ENCODE measurements around the gene TLK2.
"Not testable (repeated sequence)": the region's sequence is repeated elsewhere in the genome, so short reads cannot be mapped to it uniquely, and the experiment has no call there.

Gene TLK2

DNA sequence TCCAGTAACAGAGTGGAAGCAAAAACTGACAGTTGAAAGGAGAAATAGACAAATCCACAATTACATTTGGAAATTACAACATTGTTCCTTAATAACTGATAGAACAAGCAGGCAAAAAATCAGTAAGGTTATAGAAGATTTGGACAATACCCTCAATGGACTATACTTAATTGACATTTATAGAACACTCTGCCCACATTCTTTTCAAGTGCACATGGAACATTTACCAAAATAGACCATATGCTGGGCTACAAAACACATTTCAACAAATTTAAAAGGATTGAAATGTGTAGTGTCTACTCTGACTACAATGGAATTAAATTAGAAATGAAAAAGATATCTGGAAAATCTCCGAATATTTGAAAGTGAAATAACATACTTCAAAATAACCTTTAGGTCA lies 21.8 kb downstream of the TLK2 start:
- H3K4me1 ChIP-seq (ENCODE audit: insufficient read depth, low read length); H3K36me3 ChIP-seq (ENCODE audit: insufficient read depth, low read length); H3K4me3 ChIP-seq (ENCODE audit: low read length); H3K9me3 ChIP-seq (ENCODE audit: low read length); H2AFZ ChIP-seq (ENCODE audit: low read depth, low read length); H3K27me3 ChIP-seq (ENCODE audit: insufficient read depth, low read length): not testable (repeated sequence)

DNA sequence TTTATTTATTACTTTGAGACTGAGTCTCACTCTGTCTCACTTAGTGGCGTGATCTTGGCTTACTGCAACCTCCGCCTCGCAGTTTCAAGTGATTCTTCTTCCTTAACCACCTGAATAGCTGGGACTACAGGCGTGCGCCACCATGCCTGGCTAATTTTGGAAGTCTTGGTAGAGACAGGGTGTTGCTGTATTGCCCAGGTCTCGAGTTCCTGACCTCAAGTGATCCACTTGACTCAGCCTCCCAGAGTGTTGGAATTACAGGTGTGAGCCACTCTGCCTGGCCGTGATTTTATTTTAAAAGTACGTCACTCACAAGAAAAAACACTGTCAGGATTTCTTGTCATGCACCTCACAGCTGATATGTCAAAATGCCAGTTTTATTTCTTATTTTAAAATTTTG lies 26.2 kb downstream of the TLK2 start:
- not testable (repeated sequence) for H3K9me3 ChIP-seq (ENCODE audit: low read length); H2AFZ ChIP-seq (ENCODE audit: low read depth, low read length); H3K4me3 ChIP-seq (ENCODE audit: low read length); H3K27me3 ChIP-seq (ENCODE audit: insufficient read depth, low read length); H3K4me1 ChIP-seq (ENCODE audit: insufficient read depth, low read length); H3K36me3 ChIP-seq (ENCODE audit: insufficient read depth, low read length)

DNA sequence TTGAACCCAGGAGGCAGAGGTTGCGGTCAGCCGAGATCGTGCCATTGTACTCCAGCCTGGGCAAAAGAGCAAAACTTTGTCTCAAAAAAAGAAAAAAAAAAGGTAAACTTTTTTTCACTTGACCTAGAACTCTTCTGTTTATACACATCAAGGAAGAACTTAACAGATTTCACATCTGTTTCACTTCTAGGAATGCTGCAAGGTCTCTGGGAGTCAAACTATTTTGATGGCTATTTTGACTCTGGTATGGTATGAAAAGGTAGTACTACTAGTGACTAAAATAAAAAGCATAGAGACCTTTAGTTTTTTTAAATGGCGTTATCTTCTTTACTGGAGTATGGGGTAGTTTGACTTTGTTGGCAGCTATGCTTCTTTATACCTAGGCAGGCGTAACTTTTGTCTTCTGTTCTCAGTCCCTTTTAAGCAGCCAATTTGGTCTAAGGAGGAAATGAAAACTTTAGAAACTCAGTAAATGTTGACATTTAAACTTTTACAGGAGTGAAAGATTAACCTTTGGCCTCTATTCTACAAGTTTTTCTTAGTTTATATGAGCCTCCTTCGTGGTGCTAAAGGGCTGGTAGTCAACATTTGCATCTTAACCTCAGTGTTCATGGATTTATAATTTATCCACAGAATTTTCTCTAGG lies 28.7 kb downstream of the TLK2 start:
- not testable (repeated sequence) for H3K36me3 ChIP-seq (ENCODE audit: insufficient read depth, low read length); H3K4me1 ChIP-seq (ENCODE audit: insufficient read depth, low read length); H3K9me3 ChIP-seq (ENCODE audit: low read length); H2AFZ ChIP-seq (ENCODE audit: low read depth, low read length); H3K4me3 ChIP-seq (ENCODE audit: low read length); H3K27me3 ChIP-seq (ENCODE audit: insufficient read depth, low read length)

DNA sequence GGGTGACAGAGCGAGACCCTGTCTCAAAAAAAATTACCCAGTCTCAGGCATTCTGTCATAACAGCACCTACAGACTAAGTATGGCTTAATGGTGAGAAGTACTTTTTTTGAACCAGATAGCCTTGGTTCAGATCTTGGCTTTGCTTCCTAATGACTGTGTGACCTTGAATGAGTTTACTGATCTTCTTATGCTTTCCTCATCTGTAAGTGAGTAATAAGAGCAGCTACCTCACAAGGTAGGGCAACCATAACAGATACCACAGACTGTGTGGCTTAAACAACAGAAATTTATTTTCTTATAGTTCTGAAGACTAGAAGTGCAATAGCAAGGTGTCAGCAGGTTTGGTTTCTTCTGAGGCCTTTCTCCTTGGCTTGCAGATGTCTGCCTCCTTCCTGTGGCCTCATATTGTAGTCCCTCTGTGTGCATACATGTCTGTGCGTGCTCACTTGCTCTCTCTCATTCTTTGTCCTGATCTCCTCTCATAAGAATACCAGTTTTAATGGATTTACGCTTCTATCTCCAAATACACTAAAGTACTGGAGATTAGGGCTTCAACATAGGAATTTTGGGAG lies 31.7 kb downstream of the TLK2 start:
- not testable (repeated sequence) for H2AFZ ChIP-seq (ENCODE audit: low read depth, low read length); H3K4me3 ChIP-seq (ENCODE audit: low read length); H3K9me3 ChIP-seq (ENCODE audit: low read length); H3K27me3 ChIP-seq (ENCODE audit: insufficient read depth, low read length); H3K4me1 ChIP-seq (ENCODE audit: insufficient read depth, low read length); H3K36me3 ChIP-seq (ENCODE audit: insufficient read depth, low read length)

DNA sequence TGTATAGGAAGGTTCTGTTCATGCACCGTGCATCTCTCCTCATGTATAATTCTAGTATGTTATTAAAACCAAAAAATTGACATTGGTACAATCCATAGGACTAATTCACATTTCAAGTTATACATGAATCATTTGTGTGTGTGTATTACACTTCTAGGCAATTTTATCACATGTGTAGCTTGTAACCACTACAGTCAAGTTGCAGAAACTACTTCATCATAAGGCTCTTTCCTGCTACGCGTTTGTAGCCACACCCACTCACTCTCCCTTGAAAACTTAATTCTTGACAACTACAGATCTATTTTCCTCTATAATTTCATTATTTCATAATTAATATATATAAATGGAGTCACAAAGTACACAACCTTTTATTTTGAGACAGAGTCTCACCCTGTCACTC lies 32.4 kb downstream of the TLK2 start:
- not testable (repeated sequence) for H2AFZ ChIP-seq (ENCODE audit: low read depth, low read length); H3K9me3 ChIP-seq (ENCODE audit: low read length); H3K4me1 ChIP-seq (ENCODE audit: insufficient read depth, low read length); H3K27me3 ChIP-seq (ENCODE audit: insufficient read depth, low read length); H3K4me3 ChIP-seq (ENCODE audit: low read length); H3K36me3 ChIP-seq (ENCODE audit: insufficient read depth, low read length)

DNA sequence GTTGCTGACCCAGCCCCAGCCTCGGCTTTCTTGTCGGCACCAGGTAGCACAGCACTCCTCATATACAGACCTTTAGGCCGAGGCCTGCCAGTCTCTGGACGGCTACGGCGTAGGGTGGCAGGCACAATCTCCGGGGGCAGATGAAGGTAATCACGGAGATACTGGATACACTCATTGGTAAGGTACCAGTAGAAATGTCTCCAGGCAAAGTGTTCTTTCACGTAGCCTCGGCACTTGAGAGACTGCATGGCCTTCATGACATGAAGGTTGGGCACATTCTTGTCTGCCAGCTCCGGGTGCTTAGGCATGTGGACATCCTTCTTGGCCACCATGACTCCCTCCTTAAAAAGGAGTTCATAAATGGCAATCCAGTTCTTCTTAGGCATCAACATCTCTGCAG lies 37.8 kb downstream of the TLK2 start:
- H2AFZ ChIP-seq (ENCODE audit: low read depth, low read length); H3K9me3 ChIP-seq (ENCODE audit: low read length); H3K4me3 ChIP-seq (ENCODE audit: low read length); H3K27me3 ChIP-seq (ENCODE audit: insufficient read depth, low read length); H3K36me3 ChIP-seq (ENCODE audit: insufficient read depth, low read length); H3K4me1 ChIP-seq (ENCODE audit: insufficient read depth, low read length): not testable (repeated sequence)

DNA sequence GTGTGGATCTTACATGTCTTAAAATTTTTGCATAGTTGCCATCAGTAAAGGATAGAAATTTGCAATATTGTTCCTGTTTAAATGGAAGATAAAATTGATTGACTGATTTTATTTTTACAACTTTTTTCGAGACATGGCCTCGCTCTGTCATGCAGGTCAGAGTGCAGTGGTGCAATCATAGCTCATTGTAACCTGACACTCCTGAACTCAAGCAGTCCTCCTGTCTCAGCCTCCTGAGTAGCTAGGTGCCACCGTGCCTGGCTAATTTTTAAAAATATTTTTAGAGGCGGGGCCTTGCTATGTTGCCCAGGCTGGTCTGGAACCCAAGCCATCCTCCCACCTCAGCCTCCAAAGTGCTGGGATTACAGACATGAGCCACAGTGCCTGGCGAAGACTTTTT lies 42.7 kb downstream of the TLK2 start:
- H3K9me3 ChIP-seq (ENCODE audit: low read length); H3K4me3 ChIP-seq (ENCODE audit: low read length); H2AFZ ChIP-seq (ENCODE audit: low read depth, low read length); H3K4me1 ChIP-seq (ENCODE audit: insufficient read depth, low read length); H3K36me3 ChIP-seq (ENCODE audit: insufficient read depth, low read length); H3K27me3 ChIP-seq (ENCODE audit: insufficient read depth, low read length): not testable (repeated sequence)

DNA sequence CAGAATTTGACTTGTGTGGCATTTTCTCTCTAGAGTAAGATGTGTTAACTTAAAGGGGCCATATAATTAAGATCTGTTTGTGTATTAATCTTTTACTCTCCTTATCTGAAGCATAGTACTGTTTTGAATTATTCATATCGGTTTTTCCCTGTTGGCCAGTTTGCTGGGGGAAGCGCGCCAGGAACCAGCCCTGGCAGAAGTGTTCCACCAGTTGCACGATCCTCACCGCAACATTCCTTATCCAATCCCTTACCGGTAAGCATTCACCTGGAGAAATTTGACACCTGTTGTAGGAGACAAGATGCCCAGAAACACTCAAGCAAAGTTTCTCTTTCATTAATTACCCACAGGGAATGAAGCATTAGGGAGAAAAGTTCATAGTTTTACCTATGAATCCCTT lies 45.5 kb downstream of the TLK2 start:
- not testable (repeated sequence) for H3K9me3 ChIP-seq (ENCODE audit: low read length); H3K4me1 ChIP-seq (ENCODE audit: insufficient read depth, low read length); H3K27me3 ChIP-seq (ENCODE audit: insufficient read depth, low read length); H2AFZ ChIP-seq (ENCODE audit: low read depth, low read length); H3K4me3 ChIP-seq (ENCODE audit: low read length)
- H3K36me3 ChIP-seq (ENCODE audit: insufficient read depth, low read length) = peaks cover 14% of the 10 kb centered on the region

DNA sequence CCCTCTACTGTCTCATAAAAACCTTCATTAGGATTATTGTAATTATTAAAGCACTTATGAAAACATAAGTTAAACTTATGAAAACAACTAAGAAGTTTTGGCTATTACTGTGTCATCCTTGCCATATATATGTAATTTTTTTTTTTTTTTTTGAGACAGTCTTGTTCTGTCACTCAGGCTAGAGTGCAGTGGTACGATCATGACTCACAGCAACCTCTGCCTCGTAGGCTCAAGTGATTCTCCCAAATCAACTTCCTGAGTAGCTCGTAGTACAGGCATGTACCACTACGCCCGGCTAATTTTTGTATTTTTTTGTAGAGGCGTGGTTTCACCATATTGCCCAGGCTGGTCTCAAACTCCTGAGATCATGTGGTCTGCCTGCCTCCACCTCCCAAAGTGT lies 46.7 kb downstream of the TLK2 start:
- not testable (repeated sequence) for H2AFZ ChIP-seq (ENCODE audit: low read depth, low read length); H3K9me3 ChIP-seq (ENCODE audit: low read length); H3K4me1 ChIP-seq (ENCODE audit: insufficient read depth, low read length); H3K4me3 ChIP-seq (ENCODE audit: low read length); H3K27me3 ChIP-seq (ENCODE audit: insufficient read depth, low read length)
- H3K36me3 ChIP-seq (ENCODE audit: insufficient read depth, low read length) = peaks cover 20% of the 10 kb centered on the region

DNA sequence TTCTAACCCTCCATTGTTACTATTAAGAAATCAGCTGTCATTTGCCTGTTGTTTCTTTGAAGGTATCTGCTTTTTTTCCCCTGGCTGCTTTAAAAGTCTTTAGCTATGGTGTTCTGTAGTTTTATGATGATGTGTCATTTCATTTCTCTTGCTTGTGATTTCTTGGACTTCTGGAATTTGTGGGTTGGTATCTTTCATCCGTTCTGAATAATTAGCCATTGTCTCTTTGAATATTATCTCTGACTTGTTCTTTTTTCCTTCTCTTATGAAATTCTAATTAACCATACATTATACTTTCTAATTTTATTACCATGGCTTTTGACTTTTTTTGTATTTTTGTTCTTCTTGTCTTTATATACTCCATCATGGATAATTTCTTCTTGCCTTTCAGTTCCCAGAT lies 52.3 kb downstream of the TLK2 start:
- H3K9me3 ChIP-seq (ENCODE audit: low read length); H3K4me1 ChIP-seq (ENCODE audit: insufficient read depth, low read length); H3K27me3 ChIP-seq (ENCODE audit: insufficient read depth, low read length); H2AFZ ChIP-seq (ENCODE audit: low read depth, low read length); H3K4me3 ChIP-seq (ENCODE audit: low read length): not testable (repeated sequence)
- H3K36me3 ChIP-seq (ENCODE audit: insufficient read depth, low read length) = peaks cover 16% of the 10 kb centered on the region

DNA sequence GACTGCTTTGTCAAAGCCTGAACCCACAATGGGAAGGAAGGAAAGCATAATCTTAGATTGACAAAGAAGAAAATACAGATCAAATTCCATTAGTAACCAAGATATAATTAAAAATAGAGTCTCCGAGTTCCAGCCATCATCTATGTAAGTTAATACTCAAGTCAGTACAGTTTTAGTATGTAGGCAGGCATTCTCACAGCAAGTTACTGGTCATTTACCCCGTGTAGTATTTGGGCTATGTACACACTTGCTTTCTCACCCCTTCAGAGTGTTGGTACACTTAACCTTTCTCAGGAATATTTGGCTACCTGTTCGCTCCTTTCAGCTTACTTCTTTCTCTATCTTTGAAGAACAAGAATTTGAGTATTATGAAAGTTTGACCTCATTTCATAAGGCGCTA lies 57.9 kb downstream of the TLK2 start:
- H3K9me3 ChIP-seq (ENCODE audit: low read length); H2AFZ ChIP-seq (ENCODE audit: low read depth, low read length); H3K4me3 ChIP-seq (ENCODE audit: low read length); H3K27me3 ChIP-seq (ENCODE audit: insufficient read depth, low read length); H3K4me1 ChIP-seq (ENCODE audit: insufficient read depth, low read length): not testable (repeated sequence)
- peaks cover 21% of the 10 kb centered on the region for H3K36me3 ChIP-seq (ENCODE audit: insufficient read depth, low read length)

DNA sequence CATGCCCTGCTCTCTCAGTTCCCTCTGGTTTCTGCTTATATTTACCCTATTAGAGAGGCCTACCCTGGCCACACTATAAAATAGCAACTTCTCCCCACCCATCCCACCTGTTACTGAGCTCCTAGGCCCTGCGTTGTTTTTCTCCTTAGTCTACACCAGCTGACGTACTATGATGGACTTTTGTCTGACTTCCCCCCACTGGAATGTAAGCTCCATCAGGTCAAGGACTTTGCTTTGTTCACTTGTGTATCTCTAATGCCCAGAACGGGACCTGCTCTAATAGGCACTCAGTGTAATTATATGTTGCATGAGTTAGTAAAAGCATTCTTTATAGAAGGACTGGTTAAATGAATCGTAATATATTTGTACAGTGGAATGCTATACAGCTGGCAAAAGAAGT lies 62.4 kb downstream of the TLK2 start:
- not testable (repeated sequence) for H3K4me1 ChIP-seq (ENCODE audit: insufficient read depth, low read length); H3K9me3 ChIP-seq (ENCODE audit: low read length); H3K4me3 ChIP-seq (ENCODE audit: low read length); H2AFZ ChIP-seq (ENCODE audit: low read depth, low read length); H3K27me3 ChIP-seq (ENCODE audit: insufficient read depth, low read length)
- peaks cover 21% of the 10 kb centered on the region for H3K36me3 ChIP-seq (ENCODE audit: insufficient read depth, low read length)

DNA sequence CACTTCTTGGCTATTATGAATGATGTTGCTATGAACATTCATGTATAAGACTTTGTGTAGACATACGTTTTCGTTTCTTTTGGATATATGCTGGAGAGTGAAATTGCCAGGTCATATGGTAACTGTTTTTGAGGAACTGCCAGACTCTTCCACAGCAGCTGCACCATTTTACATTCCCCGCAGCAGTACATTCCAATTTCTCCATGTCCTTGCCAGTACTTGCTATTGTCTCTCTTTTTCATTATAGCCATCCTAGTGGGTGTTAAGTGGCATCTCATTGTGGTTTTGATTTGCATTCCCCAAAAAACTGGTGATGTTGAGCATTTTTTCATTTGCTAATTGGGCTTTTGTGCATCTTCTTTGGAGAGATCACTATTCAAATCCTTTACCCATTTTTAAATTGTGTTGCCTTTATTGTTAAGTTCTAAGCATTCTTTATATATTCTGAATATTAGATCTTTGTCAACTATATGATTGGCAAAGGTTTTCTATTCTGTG lies 64.7 kb downstream of the TLK2 start:
- not testable (repeated sequence) for H3K27me3 ChIP-seq (ENCODE audit: insufficient read depth, low read length); H2AFZ ChIP-seq (ENCODE audit: low read depth, low read length); H3K9me3 ChIP-seq (ENCODE audit: low read length); H3K4me1 ChIP-seq (ENCODE audit: insufficient read depth, low read length); H3K36me3 ChIP-seq (ENCODE audit: insufficient read depth, low read length); H3K4me3 ChIP-seq (ENCODE audit: low read length)

DNA sequence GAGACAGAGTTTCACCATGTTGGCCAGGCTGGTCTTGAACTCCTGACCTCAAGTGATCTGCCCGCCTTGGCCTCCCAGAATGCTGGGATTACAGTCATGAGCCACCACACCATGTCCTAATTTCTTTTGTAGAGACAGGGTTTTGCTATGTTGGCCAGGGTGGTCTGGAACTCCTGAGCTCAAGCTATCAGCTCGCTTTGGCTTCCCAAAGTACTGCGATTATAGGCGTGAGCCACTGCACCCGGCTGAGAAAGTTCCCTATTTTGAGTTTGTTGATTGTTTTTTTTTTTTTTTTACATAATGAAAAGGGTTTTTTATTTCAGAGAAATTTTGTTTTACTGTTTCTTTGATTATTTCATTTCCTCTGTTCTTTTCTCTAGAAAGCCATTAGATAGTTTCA lies 67.4 kb downstream of the TLK2 start:
- not testable (repeated sequence) for H3K27me3 ChIP-seq (ENCODE audit: insufficient read depth, low read length); H3K4me3 ChIP-seq (ENCODE audit: low read length); H2AFZ ChIP-seq (ENCODE audit: low read depth, low read length); H3K36me3 ChIP-seq (ENCODE audit: insufficient read depth, low read length); H3K9me3 ChIP-seq (ENCODE audit: low read length); H3K4me1 ChIP-seq (ENCODE audit: insufficient read depth, low read length)
